Measurements from ENCODE around the gene ARNT2.
A peak's percentile ranks its signal among the peaks of the same experiment; 100 is the strongest.

Gene ARNT2

DNA sequence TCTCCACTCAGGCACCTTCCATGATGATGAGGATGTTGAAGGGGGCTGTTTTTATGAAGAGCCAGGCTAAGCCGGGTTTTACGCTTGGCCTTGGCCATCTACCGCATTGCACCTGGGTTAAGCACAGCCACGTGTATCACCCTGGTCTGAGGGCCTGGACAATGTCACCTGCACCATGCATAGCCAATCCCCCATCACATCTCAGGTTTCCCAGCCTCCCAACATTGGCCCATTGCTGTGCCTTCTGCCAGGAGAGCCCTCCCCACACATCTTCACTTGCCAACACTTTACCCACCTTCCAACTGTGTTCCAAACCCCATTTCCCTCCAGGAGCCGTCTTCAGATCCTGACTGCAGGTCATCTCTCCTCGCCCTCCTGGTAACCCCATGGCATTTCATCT, 155.6 kb downstream of the ARNT2 start:
- DNase-seq: no peak

DNA sequence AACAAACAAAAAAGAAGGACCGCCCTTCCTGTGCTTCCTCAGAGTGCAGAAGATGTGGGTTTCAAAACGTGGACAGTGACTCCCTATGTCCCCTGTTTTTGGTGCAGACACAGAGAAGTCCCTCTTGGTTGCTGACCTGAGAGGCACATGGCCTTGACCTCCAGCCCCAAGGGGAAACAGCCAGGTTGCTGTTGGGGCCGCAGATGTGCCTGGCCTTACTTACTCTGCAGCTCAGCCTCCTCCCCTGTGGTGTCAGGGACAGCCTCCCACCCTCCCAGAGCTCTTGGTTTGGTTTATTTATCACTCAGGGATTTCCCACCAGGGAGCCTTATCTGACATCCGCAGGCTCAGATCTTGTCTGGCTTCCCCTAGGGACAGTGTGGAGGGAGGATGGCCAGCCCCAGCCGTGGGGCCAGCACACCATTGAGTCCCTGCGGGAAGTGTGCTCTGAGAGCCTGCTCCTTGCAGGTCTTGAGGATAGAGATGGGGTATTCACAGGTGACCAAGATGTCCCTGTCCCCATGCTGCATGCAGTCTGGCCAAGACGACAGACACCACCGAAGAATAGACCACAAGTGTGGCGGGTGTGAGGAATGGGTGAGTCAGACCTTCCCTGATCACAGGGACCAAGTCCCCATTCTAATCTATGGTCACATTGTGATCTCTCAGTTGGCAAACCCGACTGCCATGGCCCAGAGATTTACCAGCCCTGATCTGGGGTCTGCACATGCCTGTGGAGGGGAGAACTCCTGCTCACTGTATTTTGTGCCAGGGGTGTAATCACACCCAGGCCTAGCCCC, 156.6 kb downstream of the ARNT2 start:
- DNase-seq: no peak

DNA sequence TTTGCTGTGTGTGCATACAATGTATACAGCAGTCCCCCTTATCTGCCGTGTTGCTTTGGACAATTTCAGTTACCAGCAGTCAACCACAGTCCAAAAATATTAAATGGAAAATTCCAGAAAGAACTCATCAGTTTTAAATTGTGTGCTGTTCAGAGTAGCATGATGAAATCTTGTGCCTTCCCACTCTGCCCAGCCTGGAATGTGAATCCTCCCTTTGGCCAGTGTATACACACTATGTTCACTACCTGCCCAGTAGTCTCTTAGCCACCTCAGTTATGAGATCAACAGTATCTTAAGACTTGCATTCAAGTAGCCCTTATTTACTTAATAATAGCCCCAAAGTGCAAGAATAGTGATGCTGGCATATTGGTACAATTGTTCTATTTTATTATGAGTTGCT, 157.3 kb downstream of the ARNT2 start:
- DNase-seq: no peak

DNA sequence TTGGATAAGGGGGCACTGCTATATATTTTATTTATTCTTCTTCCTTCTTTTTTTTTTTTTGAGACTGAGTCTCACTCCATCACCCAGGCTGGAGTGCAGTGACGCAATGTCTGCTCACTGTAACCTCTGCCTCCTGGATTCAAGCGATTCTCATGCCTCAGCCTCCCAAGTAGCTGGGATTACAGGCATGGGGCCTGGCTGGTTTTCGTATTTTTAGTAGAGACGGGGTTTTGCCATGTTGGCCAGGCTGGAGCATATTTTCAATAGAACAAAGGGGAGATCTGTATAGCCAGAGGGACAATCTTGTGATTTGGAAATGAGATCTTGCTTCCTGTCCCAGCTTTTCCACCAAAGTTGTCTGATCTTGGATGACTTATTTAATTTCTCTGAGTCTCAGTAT, 157.9 kb downstream of the ARNT2 start:
- DNase-seq: no peak

DNA sequence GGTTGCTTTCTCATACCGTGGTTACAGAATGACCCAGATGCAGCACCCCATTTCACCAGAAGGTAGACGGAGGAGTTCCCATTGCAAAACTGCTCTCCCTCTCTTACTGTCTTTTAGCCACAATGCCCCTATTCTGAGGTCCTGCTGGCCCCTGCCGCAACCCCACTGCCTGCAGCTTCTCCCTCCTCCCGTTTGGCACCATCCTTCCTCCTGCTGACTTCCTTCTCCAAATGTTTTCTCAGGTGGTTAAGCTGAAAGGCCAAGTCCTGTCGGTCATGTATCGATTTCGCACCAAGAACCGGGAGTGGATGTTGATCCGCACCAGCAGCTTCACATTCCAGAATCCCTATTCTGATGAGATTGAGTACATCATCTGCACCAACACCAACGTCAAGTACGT, 158.7 kb downstream of the ARNT2 start:
- no peak for DNase-seq

DNA sequence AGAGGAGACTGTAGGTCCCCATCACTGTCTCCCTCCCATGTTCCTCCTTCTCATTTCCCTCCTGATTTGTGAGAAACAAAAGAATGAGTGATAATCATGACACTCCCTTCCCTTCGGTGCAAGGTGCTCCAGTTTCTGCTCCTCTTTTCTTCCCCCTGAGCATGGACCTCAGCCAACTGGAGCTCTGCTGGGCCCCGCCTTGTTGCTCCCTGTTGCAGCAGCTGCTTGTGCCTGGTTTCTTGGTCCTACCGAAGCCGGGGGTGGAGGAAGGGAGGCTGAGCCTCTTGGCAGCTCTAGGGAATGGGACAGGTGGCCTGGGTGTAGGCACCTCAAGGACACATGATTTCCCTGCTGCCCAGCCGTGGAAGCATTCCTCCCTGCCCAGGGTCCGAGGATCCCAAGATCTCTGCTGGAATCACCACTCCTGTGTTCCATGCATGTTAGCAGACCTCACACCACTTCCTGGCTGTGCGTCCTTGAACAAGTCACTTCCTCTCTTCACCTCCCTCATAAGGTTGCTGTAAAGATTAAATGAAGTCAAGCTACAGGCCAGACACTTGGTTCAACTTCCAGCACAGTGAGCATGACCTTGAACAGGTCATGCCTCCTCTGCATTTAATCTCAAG, 159.3 kb downstream of the ARNT2 start:
- no peak for DNase-seq

DNA sequence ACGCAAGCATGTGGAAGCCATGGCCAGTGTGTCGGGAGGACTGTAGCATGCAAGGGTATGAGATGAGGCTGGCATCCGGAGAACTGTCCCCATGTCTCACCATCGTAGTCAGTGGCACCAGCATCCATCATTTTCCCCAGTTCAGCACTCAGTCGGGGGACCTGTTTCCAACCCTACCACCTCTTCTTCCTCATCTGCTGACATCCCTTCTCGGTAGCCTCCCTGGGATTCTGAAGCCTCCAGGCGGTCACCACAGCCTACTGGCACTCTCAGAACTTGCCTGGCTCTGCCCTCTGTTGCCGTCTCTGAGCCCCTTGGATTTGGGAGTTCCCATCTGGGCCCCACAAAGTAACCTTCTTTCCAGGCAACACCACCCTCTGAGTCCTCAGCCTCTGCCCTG, 159.9 kb downstream of the ARNT2 start:
- no peak for DNase-seq

DNA sequence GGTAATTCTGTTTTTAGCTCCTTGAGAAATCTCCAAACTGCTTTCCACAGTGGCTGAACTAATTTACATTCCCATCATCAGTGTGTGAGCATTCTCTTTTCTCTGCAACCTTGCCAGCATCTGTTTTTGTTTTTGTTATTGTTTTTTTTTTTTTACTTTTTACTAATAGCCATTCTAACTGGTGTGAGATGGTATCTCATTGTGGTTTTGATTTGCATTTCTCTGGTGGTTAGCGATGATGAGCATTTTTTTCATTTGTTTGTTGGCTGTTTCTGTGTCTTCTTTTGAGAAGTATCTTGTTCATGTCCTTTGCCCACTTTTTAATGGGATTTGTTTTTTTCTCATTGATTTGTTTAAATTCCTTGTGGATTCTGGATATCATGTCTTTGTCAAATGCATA, 161.2 kb downstream of the ARNT2 start:
- DNase-seq: no peak

DNA sequence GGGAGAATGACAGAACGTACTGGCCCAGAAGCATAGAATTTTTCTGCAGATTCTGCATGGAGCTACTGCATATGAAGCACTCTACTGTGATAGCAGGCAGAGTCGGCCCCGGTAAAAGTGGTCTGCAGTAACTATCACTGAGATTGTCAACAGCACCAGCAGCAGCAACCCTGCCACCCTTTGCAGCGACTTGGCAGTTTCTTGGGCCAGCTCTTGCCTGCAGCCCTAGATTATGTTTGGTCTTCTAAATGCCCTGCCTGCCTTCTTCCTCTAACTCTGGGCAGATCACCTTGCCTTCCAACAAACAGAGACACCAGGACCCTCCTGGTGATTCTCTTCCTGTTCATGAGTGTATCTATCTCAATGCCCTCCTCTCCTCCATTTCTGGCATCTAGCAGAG, 161.8 kb downstream of the ARNT2 start:
- no peak for DNase-seq

DNA sequence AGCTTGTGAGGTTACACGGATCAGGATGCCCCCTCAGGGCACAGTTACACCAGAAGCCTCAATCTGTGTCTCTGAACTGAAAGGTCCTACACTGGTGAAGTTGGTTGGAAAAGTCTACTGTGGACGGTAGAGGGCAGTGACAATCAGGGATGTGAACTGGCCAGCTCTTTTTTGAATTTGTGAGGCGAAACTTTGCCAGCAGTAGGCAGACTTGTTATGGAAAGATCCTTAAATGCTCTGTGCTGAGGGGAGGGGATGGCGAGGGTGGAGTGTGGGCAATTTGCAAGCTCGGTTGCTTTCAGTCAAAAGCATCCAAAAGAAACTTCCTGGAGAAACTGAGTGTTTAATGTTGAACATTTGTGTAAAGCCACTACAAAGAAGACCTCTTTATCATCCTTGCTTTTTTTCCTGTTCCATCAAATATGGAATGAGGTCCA, 163.6 kb downstream of the ARNT2 start:
- DNase-seq: peak; percentile 72

DNA sequence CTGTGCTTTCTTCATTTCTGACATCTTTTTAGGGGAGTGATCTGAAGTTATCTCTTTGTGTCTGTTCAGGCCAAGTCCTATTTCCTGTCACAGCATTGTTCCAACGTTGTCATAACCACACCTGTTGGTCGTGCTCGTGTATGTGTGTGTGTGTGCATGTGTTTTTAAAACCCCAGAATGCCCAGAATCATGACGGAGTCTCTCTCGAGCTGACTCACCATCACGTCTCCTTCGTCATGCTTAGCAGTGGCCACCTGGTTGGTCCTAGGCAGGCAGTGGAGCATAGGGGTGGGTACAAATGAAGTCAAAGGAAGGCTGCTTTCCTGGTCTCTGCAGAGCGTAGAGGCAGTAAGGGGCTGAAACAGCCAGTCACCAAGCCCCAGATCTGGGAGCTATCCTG, 164.1 kb downstream of the ARNT2 start:
- no peak for DNase-seq

DNA sequence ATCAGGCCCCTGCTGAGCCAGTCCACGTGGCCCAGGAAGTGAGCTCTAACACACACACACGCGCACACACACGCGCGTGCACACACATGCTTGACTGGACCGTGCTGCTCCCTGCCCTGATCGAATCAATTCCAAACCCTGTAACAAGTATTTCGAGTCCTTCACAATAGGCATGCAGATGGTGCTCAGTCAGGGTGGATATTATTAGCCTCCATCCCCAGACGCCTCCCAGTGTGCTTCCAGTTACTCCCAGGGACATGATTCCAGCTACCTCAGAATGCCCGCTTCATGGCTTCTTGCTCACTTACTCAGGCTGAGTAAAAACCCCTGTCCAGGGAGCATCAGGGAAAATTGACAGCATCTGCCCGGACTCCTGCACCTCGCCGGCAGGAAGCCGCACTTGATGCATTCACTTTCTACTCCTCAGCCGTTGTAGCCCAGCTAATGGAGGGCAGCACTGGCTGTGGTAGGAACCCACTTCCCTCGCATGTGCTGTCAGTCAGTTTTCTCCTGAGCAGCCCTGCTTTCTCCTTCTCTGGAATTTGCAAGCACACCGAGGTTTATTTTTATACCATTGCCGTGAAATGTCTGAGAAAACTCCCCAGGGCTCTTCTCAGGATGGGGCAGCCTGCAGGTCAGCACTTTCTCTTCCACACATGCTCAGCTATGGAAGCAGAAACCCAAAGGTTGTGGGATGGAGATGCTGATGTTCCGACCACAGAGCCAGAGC, 164.9 kb downstream of the ARNT2 start:
- no peak for DNase-seq

DNA sequence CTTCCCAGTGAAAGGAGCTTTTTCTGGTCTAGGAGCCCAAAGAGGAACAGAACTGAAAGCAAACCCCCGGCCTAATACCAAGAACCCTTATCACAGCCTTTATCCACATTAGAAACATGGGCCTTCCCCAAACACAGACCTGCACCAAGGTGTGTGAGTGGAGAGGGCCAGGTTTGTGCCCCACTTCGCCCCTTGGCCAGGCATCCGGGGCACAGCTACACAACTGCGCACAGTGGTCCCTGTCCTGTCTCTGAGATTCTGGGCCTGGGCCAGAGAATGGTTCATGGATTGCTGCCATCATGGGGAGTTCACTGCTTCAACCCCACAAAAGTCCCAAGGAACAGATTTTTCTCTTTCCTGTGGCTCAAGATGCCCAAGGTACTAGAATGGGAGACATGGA, 165.5 kb downstream of the ARNT2 start:
- no peak for DNase-seq

DNA sequence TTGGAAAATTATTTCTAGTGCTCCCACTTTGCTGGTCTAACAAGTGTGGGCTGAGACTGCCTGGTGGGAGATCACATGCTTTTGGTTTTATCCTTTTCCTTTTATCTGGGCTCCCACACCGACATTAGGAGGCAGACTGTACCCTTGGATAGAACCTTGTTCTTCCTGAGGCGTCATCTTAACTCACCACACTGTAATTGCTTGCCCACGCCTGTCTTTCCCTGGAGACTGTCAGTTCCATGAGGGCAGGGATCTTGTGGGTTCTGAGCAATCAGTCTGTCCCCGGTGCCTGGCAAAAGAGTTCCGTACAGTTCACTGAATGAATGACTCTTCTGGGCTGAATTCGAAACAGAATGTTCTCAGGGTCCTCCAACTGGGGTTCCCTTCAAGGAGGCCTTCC, 166.4 kb downstream of the ARNT2 start:
- DNase-seq: no peak

DNA sequence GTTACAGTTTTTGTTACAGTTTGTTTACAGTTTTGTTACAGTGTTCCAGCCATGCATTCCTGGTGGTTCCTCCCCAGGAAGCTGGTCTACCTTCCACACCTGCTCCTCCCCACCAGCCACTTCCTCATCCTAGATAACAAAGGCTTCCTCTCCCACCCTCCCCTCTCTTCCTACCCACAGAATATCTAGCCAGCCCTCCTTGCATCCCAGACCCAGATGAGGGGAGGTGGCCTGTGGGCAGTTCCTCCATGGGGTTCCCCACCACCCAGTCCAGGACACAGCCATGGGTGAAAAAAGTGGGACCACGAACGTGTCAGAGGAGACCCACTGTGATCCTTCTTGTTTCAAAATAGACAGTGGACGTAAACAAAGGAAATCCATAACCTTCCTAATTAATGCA, 168.2 kb downstream of the ARNT2 start:
- DNase-seq: no peak

DNA sequence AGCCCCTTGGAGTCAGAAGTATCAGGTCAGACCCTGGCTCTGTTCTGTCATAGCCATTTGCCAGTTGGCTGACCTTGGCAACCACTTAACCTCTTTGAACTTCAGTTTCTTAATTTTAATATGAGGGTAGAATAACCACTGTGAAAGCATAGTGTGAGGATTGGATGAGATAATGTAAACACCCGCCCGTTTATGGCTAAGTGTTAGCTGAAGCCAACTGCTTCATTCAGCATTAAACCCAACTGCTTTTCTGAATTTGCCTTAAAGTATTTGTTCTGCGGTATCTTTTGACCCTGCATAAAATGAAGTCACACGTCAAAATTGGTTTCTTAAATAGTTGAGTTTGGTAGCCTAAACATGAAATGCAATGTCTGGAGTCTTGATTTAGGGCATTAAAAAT, 169.4 kb downstream of the ARNT2 start:
- DNase-seq: no peak

DNA sequence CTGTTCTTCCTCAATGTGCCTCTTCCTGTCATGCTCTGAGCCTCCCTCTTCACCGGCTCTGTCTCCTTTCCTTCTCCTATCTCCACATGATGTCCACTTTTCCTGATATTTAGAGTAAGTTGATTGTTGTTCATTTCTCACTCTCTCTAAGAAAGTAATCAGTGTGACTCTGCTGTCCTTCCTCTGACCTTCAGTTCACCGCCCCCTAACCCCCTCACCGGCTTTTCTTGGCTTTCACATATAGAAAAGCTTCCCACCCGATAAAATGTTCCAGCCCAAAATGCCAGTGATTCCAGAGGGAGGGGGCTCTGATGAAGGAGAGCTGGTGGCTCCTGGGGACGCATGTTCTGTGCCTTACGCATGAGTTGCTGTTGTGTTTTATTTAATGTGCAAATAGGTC, 170.4 kb downstream of the ARNT2 start:
- DNase-seq: no peak

DNA sequence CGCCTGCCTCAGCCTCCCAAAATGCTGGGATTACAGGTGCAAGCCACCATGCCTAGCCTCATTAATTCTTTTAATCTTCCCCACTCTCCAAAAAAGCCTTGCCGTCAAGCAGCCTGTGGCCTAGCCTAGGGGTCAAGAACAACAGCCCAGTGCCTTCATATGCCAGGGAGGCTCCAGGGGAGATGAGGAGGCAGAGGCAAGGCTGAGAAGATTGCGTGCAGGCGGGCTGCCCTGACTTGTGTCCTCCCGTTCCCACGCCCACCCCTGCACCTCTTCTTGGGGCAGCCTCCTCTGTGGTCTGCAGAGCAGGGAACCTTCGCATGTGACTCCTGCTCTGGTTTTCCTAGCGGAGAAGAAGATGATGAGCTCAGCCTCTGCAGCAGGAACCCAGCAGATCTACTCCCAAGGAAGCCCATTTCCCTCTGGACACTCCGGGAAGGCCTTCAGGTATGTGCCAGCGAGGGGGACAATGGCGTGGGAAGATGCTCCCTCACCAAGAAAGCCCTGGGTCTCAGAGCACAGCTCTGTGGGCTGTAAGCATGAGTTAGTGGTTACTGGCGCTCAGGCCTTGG, 172.4 kb downstream of the ARNT2 start:
- DNase-seq: no peak

DNA sequence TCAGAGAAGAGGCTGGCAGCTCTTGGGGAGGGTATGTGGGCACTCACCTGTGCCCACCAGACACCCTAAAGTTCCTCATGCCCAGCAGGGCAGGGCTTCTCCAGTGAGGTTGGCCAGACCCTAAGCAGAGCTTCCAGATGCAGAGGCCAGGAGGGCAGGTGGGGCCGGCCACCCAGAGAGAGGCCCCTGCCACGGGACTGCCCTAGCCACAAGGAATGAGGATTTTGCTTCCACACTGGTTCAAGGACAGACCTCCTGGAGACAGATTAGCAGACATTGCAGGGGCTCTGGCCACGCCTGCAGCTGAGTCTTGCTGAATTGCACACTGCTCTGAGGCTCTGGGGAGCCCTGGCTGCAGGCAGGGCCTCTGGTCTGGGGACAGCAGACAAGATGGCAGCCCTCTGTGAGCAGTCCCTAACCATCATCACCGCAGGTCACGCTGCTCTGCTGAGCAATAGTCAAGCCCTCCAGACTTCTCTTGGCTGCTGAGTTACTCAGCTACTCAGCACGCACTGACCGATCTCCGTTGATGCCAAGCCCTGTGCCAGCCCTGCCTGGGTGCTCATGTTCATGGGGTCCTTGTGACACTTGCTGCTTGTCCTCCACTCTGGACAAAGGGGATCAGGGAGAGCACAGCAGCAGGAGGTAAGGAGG, 173.5 kb downstream of the ARNT2 start:
- no peak for DNase-seq

DNA sequence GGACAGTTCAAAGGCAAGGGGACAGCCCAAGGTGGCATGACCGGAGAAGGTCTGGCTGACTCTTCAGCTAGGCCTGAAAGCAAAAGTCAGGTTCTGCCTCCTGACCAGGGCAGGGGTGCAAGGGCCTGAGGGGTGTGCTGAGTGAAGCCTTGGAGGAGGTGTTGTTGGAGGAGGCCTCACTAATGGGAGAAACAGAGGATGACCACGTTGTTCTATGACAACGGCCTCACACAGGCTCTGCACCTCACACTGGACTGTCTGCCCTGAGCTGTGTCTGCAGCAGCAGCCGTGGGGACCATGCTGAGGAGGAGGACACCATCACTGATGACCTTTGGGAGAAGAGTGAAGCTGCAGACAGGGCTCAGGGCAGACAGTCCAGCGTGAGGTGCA, 174.0 kb downstream of the ARNT2 start:
- no peak for DNase-seq

DNA sequence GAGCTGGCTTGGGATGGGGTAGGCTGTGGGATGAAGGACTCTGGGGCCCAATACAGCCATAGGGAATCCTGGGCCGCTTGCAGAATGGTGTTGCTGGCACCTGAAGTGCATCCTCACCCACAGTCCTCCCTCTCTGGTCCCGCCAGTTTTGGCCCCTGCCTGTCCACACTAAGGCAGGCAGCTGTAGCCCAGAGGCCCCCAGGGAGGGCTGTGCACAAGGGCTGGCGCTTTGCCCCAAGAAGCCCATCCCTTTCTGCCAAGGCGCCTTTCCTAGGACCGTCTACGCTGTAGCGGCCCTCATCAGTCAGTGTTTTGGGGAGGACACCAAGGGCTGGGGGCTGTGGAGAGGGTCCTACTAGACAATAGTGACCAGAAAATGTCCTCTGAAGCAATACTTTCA, 174.7 kb downstream of the ARNT2 start:
- DNase-seq: no peak

DNA sequence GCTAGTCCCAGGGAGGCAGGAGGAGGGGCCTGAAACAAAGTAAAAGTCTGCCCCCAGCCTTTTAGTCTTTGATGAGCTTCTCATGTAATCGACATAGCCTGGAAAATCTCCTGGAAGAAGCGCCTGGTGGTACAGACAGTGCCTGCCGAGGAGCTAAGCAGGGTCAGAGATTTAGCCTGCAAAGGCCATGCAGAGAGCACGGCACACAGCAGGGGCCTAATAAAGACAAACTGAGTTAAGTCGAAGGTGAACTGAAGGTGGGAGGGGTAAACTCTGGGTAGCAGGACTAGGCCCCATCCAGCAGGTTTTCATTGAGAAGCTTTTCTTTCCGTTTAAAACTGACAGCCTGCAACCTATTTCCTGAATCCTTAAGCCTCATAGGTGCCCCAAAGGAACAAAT, 175.4 kb downstream of the ARNT2 start:
- DNase-seq: no peak

DNA sequence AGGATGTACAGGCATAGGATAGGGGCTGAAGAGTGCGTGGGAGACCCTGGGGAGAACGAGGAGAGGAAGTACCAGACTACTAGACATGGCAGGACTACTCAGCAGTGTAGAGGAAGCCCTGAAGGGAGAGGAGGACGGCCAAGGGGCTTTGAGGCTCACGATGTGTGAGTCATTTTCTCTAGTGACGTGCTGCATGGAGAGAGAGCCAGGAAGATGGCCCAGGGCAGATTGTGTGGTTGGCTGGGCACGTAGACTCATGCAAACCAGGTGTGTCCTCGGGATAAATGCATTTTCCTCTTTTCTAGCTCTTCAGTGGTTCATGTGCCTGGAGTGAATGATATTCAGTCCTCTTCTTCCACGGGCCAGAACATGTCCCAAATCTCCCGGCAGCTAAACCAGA, 175.9 kb downstream of the ARNT2 start:
- peak; percentile 74 for DNase-seq

Measured in amniotic stem cell (primary cell).